GM18507 (cell line): ENCODE results near the gene INSIG1.

Source experiments
- DNase-seq: peaks from one replicate; pipeline ENCODE4 v3.0.0; 2011; ENCODE audit warnings: low read depth; ENCODE audit not compliant: insufficient read length; ENCODE audit errors: extremely low spot score
- FAIRE-seq: peaks from 2 replicates; lab custom pipeline; 2011; peaks lifted over from hg19 to GRCh38; lab: Jason Lieb, UNC

The INSIG1 gene

DNA sequence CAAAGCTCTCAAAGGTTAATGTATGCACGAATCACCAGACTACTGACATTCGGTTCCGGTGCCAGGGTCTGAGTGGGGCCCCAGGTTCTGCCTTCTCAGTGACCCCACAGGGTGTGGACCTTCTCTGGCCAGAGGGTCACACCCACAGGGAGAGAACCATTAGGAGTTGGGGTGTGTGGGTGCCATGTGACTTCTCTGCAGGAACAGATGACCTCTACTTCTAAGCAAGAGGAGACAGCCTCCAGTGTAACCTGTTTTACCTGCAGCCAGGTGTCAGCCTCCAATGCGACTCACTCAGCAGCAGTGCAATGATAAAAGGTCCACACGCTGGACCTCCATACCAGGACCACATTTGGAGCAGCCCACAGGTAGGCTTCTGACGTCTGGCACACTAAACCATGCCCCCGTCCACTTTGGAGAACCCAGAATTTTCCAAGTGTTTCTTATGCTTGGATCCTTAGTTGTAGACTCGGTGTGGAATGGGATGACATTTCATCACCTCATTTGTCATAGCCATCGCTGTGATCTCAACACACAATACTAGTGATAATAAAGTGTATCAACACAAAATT lies 16.2 kb upstream of the INSIG1 start:
- DNase-seq (no peak), FAIRE-seq (no peak)

DNA sequence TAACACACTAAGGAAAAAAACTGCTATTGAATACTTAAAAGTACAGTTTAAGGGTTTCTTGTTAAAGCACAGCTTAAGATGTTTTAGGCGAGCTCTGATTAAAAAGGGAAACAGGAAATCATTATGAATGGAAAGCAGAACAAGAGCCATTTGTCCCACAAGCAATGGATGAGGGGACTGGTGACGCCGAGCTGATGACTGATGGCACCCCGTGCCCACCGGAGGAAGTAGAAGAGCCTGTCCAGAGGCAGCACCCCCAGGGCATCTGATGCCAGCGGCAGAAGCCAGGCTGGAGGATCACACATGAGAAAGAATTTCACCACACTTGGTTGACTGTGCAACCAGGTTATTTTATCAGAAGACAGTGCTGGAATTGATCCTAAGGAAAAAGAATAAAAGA lies 15.0 kb upstream of the INSIG1 start:
- DNase-seq (no peak), FAIRE-seq (no peak)

DNA sequence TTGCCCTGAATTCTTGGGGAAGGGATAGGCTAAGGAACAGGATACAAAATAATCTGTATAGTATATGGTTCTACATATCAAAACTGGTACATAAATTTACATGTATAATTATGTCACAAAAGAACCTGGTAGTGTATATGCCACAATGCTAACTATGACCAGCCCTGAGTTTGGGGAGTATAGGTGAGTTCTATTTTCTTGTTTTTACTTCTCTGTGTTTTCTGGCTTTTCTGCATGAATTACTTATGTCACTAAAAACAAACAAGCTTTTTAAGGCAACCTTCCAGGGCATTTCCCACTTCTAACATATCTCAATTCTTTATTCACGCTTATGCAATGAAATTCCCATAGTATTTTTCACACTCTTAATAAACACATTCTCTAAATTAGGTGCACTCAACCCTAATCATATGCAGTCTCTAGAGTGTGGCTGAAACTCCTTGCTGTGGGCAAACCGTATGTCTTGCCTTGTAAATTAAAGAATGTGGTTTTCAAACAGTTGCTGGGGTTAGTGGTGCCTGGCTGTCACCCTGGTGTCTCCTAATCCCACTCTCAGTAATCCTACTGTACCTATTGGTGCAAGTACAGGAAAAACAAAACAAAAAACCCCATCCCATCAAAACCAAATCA lies 14.0 kb upstream of the INSIG1 start:
- FAIRE-seq (peak; percentile 73), DNase-seq (no peak)

DNA sequence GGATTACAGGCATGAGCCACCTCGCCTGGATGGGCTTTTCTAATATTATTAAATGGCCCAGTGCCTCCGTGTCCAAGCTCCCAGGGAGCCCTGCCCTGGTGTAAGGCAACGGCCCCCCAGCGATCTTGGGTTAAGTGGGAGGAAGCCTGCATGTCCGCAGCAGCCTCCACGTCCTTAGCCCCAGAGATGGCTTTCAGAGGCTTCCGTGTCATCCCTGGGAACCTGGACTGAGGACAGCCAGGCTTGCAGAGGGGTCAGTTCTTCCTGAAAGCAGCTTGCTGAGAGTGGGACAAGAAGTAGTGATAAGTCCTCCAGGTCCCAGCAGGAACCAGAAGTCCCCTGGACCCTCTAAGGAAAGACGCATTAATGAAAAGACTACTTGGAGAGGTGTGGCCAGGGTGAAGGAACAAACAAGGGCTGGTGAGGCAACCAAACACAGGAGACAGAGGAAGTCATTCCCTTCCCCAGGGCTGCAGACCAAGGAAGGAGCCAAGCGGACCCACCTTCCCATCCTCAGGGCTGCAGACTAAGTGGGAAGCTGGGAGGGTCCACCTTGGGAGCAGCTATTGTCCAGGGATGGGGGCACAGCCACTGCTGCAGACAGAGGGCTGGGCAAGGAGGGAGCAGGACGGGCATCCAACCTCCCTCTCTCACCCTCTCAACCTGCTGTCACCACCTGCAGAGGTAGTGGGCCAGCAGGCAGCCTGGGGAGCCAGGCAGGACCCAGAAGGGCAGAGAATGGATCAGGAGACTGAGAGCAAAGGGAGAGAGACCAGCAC lies 13.0 kb upstream of the INSIG1 start:
- no peak for FAIRE-seq
- no peak for DNase-seq

DNA sequence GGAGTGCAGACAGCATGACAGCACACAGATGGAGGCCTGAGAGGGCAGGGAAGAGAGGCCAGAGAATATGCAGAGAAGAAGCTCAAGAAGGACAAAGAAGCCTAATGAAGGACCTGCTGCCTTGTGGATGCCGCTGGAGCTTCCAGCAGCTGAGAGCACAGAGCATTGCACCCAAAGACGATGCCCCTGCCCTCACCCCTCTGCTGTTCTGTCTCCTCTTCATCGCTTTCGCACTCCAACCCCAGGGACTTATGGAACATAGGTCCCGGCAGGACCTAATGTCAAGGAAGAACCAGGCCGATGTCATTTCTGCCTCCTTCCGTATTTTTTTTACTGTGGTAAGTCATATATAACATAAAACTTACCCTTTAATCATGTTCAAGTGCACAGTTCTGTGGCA lies 12.3 kb upstream of the INSIG1 start:
- no peak for DNase-seq
- FAIRE-seq = no peak

DNA sequence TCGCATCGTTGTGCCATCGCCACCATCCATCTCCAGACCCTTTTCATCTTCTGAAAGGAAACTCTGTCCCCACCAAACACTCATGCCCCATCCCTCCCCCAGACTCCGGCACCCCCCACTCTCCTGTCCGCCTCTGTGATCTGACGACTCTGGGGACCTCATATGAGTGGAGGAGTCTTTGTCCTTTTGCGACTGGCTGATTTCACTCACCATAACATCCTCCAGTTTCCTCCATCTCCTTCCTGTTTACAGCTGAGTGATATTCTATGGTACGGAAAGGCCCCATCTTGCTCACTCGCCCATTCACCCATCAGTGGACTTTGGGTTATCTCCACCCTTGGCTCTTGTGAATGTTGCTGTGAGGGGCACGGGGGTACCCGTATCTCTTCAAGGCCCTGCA lies 11.8 kb upstream of the INSIG1 start:
- FAIRE-seq = no peak
- no peak for DNase-seq

DNA sequence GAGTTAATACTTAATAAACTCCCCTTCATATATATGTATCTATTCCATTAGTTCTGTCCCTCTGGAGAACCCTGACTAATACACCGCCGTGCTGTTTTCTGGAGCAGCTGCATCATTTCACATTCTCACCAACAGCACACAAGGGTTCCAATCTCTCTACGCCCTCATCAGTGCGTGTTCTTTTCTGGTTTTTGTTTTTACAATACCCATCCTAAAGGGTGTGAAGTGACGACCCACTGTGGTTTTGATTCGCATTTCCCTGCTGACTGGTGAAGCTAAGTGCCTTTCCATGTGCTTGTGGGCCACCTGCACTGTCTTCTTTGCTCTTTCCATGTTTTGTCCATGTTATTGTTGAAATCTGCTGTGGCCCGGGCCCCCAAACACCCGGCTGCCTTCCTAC lies 11.0 kb upstream of the INSIG1 start:
- DNase-seq = no peak

DNA sequence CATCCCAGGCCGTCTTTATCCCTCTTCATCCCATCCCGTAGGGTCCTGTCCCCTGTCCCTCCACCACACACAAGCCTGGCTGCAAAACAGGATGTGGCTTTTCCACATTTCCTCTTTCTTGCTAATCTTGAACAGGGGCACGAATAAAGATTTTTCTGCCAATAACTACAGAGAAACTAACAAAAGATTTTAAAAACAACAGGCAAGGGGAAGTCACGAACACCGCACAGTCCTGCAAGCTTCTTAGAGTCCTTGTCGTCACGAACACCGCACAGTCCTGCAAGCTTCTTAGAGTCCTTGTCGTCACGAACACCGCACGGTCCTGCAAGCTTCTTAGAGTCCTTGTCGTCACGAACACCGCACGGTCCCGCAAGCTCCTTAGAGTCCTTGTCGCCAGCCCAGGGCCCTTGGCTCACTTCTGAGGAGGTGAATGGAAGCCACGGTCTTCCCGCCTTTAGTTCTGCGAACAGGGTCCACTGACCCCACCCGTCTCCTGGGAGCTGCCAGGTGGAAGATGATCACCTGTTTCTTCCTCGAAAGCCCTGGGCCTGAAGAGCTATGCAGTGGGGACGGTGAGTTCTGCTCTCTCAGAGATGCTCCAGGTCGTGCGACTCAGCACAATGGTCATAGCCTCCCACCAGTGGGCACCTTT lies 10.3 kb upstream of the INSIG1 start:
- no peak for FAIRE-seq

More for the DNA sequence above, 11.0 kb upstream of the INSIG1 start:
- FAIRE-seq = no peak

DNA sequence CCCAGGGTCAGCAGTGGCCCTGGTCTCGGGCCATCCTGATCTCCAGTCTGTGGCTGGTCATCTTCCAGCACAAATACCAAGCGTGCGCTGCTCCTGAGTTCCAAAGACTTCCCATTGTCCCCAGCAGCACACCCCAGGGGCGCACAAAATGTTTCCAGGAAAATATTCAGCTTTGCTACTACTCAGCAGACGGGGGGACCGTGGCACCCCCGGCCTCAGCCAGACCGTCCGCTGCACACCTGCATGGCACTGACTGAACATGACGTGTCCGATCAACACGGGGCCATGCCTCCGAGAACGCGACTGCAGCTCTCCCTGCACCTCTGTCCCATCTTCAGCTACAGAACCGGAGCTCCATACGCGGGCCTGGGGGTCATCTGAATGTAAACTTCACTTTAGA lies 9.6 kb upstream of the INSIG1 start:
- FAIRE-seq (no peak), DNase-seq (no peak)

More for the DNA sequence above, 10.3 kb upstream of the INSIG1 start:
- DNase-seq = no peak

DNA sequence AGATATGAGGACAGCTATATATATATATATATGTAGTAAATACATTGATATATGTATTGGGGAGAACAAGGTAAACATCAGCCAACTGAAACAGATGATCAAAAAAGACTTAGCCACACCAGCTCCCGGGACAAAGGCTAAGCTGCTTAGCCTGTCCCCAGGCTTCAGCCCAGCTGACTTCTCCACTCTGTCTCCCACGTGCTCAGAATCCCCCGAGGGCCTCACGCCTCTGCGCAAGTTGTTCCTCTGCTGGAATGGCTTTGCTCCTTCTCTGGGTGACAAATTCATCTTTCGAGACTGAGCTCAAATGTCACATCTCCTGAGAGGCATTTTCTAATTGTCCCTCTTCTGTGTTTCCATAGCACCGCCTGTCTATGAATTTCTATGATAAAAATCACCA lies 8.6 kb upstream of the INSIG1 start:
- no peak for FAIRE-seq

DNA sequence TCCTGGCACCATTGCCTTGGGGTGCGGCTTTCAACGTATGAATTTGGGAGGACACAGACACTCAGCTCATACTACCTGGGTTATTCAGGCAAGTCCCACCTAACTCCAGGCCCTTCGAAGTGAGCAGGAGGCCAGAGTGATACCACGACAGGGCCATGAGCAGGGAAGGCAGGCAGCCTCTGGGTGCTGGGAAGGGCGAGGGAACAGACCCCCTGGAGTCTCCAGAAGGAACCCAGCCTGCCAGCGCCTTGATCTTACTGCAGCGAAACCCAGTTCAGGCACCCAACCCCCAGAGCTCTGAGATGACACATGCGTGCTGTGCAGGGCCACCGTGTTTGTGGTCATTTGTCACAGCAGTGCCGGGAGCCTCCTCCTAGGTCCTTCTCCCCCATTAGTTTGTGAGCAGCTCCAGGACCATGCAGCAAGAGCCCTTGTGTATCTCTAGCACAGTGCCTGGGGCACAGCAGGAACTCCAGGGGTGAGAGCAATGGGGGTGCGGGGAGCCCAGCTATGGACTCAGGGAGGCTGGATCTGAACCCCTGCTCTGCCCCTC lies 7.7 kb upstream of the INSIG1 start:
- FAIRE-seq (no peak), DNase-seq (no peak)

More for the DNA sequence above, 8.6 kb upstream of the INSIG1 start:
- no peak for DNase-seq

DNA sequence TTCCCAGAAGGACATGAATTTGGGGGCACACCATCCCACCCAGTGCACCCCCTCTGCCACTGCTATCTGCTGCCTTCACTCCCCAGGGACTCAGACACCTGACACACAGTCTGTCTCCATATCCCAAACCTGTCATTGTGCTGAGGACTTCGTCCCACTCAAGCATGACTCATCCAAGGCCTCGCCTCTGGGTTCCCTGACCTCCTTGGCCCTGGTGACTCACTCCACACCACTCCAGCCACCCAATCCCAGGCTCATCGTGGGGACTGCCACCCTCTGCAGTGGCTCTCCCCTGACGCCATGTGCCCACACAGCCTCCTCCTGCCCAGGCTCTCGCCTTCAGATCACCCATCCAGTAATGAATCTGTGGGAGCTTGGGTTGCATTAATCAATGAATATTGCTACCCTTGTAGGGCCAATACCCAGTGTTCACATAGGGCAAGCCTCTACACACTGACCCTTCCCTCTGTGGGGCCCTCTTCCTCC lies 6.6 kb upstream of the INSIG1 start:
- FAIRE-seq = no peak
- DNase-seq = no peak

DNA sequence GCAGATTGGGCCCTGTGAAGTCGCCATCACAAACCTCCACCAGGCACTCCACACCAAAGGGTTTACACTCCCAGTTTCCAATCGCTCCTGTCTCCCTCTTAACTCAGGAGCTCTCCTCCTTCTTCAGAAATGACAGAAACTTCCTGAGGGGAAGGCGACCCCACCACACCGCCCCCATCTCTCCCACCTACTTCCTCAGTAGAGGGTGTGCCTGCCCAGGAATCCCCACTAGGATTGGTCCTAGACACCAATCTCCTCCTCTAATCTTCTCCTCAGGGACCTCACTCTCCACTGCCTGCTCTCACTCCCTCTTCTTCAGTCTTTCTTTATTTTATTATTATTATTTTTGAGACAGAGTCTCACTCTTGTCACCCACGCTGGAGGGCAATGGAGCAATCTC lies 5.9 kb upstream of the INSIG1 start:
- no peak for FAIRE-seq
- DNase-seq = no peak

DNA sequence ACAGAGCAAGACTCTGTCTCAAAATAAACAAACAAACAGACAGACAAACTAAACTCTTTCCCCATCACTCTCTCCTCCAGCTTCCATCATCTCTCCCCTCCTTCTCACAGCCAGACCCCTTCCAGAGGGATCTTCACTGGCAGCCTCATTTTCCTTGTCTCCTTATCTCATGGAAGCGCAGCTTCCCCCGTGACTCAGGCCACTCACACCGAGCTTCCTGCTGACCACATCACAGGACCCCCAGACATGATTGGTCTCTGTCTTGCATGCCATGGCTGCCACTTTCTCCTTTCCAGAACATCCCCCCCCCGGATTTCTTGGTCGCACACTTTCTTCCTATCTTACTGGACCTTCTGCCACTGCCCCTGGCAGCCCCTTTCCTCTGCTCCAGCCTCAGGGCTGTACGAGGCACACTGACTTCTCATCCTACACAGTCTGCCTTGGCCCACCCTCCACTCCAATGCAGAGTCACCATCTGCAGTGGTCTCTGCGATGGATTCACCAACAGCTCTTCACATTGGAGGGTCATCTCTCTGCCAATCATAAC lies 4.9 kb upstream of the INSIG1 start:
- no peak for DNase-seq

DNA sequence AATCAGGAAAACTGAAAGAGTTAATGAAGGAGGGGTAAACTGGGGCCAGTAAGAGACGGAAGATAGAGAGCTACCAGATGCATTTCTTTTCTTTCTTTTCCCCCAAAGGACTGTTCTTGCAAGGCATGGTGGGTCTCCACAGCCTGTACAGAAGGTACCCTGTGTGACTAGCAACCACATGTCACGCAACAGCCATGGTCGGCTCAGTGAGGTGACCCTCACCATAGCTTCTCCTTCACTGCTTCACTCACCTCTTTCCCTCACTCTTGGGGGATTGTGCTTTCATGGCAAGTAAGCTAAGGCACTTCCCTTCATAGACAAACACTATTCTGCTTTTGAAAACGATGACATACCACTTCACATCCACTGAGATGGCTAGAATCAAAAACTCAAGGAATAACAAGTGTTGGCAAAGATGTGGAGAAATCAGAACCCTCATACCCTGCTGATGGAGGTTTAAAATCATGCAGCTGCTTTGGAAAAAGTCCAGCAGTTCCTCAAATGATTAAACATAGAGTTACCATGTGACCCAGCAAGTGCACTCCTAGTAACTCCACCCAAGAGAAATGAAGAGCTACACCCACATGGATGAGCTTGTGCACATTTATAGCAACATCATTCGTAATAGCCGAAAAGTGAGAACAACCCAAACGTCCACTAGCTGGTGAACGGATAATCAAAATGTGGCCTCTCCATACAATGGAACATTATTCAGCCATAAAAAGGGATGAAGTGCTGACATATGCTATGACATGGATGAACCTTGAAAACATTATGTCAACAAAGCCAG lies 3.8 kb upstream of the INSIG1 start:
- no peak for FAIRE-seq
- DNase-seq = no peak

More for the DNA sequence above, 4.9 kb upstream of the INSIG1 start:
- no peak for FAIRE-seq

DNA sequence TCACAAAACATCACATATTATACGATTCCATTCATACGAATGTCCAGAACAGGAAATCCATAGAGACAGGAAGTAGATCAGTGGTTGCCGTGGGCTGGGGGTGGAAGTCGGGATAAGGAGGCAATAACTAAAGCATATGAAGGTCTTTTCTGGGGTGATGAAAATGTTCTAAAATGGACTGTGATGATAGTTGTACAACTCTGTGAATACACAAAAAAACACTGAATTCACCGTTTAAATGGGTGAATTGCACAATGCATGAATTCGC lies 3.2 kb upstream of the INSIG1 start:
- DNase-seq (no peak), FAIRE-seq (no peak)

DNA sequence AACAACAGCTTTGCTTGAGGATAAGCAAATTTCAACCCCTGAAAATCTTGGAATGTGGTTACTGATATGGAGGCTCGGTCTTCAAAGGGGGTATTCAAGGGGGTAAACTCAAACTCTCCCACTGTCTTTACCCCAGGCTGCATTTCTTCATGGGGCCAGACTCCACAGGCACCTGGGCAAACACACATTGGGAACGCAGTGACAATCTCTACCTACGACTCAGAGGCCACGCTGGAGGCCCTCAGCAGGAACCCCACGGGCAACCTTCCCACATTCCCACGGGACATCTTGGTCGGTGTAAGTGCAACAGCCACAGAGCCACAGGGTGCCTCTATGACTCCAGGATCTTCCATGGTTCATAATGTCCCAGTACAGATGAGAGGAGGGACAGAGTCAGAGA lies 2.2 kb upstream of the INSIG1 start:
- DNase-seq (no peak), FAIRE-seq (no peak)

DNA sequence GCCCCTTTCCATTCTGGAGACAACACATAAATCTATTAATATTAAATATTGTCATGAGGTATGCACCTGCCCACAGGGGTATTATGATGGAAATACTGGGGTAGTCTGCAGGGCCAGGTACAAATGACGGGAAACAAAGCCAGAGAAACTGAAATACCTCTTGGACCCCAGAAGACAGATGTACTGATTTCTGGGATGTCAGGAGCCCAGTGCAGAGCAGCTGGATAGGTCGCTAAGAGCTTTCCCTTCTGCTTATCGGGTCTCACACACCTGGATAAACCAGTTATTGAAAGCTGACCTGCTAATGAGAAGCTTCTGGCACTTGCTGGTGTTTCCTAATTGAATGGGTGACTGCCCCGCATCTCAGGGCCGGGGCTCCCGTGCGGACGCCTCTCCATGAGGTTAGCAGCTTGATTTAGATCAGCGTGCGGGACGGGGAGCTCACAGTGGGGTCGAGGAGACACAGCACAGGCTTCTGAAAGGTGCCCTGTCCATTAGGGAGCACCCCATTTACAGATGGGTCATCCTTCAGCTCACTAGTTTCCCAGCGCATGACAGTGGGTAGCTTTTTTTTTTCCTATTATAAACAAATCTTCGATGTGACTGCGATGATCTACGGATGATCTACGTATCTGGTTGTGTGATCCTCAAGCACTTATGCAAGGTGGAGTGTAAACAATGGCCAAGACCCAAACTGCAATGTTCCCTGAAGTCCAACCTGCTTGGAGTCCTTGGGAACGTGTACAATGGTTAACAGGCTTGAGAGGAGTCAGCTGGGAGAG lies 1.5 kb upstream of the INSIG1 start:
- FAIRE-seq (no peak), DNase-seq (no peak)
